WERI-Rb-1 (cell line): Measurements from ENCODE around the gene TMEM51.
A peak's percentile ranks its signal among the peaks of the same experiment; 100 is the strongest.

Experiments used
- DNase-seq: peaks from one replicate; pipeline ENCODE4 v3.0.0-alpha.2; 2020
- H3K27ac ChIP-seq: fragments of 250-450 bp; sonication (Bioruptor Pico); 2 replicates; pipeline ENCODE4 v1.5.1; 2020; ENCODE audit warnings: mild to moderate bottlenecking, moderate library complexity
- H3K27me3 ChIP-seq: fragments of 250-450 bp; sonication (Bioruptor Pico); 2 replicates; pipeline ENCODE4 v1.5.1; 2021; ENCODE audit warnings: mild to moderate bottlenecking, low read depth, moderate library complexity; ENCODE audit not compliant: insufficient read depth, severe bottlenecking
- H3K36me3 ChIP-seq: fragments of 250-450 bp; sonication (Bioruptor Pico); 2 replicates; pipeline ENCODE4 v1.5.1; 2020; ENCODE audit warnings: mild to moderate bottlenecking, moderate library complexity
- H3K4me3 ChIP-seq: 2 replicates; pipeline ENCODE4 v1.5.1; 2011; ENCODE audit warnings: low read depth, mild to moderate bottlenecking, control low read depth, low read length
- H3K9me3 ChIP-seq: fragments of 250-450 bp; sonication (Bioruptor Pico); 2 replicates; pipeline ENCODE4 v1.5.1; 2021; ENCODE audit warnings: mild to moderate bottlenecking, moderate library complexity; ENCODE audit not compliant: severe bottlenecking
- CTCF ChIP-seq: IDR thresholded peaks from 2 replicates; pipeline ENCODE4 v1.5.1; 2011; ENCODE audit warnings: low read depth, mild to moderate bottlenecking, control low read depth, inconsistent platforms, low read length

The TMEM51 gene

GRCh38 chr1:15115542-15116330 lies 37.8 kb upstream of the TMEM51 start:
- TF ChIP-seq CTCF: no peak
- no peak for DNase-seq
- H3K27ac ChIP-seq: no peak overlapping the region
- H3K27me3 ChIP-seq: no peaks in the 10 kb centered on the region
- no peak overlapping the region for H3K4me3 ChIP-seq
- no peaks in the 10 kb centered on the region for H3K9me3 ChIP-seq
- no peaks in the 10 kb centered on the region for H3K36me3 ChIP-seq

DNA sequence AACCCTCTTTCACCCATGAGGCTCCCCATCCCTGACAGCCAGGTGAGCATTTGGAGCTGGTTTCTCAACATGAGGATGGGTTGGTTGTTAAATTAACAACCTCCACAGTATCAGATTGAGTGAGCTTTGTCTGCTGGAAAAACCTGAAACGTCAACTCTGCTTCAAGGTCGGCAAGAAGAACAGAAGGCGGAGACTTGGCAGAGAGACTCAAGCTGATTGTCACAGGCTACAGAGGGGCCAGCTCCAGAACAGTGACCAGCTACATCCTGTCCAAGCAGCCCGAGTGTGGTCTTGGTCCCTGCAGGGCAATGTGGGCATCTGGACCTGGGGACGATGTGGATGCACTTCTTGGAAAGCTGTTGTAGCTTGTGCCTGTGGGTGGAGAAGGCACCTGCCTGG lies 36.6 kb upstream of the TMEM51 start:
- no peak for DNase-seq
- no peak overlapping the region for H3K4me3 ChIP-seq
- no peaks in the 10 kb centered on the region for H3K27me3 ChIP-seq
- no peak for TF ChIP-seq CTCF
- H3K9me3 ChIP-seq: no peaks in the 10 kb centered on the region
- H3K36me3 ChIP-seq: no peaks in the 10 kb centered on the region
- H3K27ac ChIP-seq: no peak overlapping the region

GRCh38 chr1:15117671-15118325 lies 35.7 kb upstream of the TMEM51 start:
- H3K36me3 ChIP-seq: no peaks in the 10 kb centered on the region
- no peak overlapping the region for H3K27ac ChIP-seq
- H3K27me3 ChIP-seq: no peaks in the 10 kb centered on the region
- H3K4me3 ChIP-seq: no peak overlapping the region
- DNase-seq: no peak
- H3K9me3 ChIP-seq: no peaks in the 10 kb centered on the region
- no peak for TF ChIP-seq CTCF

DNA sequence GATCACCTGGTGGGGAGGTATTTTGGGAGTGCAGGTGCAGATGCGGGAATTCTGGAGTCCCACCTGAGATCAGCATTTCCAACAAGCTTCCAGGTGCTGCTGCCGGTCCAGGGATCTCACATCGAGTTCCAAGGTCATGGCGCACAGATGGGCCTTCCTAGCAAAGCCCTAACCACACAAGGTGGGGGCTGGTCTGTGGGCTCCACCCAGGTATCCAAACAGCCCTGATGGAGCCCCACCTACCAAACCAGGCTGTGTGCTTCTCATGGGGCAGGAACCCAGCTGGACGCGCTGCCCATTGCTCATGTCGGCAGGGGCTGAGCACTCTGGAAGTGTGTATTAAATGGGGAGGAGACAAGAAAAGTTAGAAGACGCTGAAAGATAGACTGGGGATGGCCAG lies 35.0 kb upstream of the TMEM51 start:
- Histone ChIP-seq H3K4me3 (no peak overlapping the region), H3K36me3 (no peaks in the 10 kb centered on the region), H3K9me3 (no peaks in the 10 kb centered on the region), H3K27me3 (no peaks in the 10 kb centered on the region), H3K27ac (no peak overlapping the region)
- TF ChIP-seq CTCF: no peak
- DNase-seq: peak; percentile 28

- peak; percentile 86 for DNase-seq
These were observed 33.1 kb upstream of the TMEM51 start for GRCh38 chr1:15120251-15120945.

More at GRCh38 chr1:15120251-15120945, 33.1 kb upstream of the TMEM51 start:
- H3K36me3 ChIP-seq: no peaks in the 10 kb centered on the region
- H3K4me3 ChIP-seq: 0 out of 2 replicates have a peak overlapping the region, but pooled peaks have one; percentile 4
- no peaks in the 10 kb centered on the region for H3K9me3 ChIP-seq
- H3K27ac ChIP-seq: peak overlapping the region; percentile 81
- no peak for TF ChIP-seq CTCF
- H3K27me3 ChIP-seq: no peaks in the 10 kb centered on the region
